ENCODE data around the gene NME1.
"Not testable (repeated sequence)": the region's sequence is repeated elsewhere in the genome, so short reads cannot be mapped to it uniquely, and the experiment has no call there.

DNA sequence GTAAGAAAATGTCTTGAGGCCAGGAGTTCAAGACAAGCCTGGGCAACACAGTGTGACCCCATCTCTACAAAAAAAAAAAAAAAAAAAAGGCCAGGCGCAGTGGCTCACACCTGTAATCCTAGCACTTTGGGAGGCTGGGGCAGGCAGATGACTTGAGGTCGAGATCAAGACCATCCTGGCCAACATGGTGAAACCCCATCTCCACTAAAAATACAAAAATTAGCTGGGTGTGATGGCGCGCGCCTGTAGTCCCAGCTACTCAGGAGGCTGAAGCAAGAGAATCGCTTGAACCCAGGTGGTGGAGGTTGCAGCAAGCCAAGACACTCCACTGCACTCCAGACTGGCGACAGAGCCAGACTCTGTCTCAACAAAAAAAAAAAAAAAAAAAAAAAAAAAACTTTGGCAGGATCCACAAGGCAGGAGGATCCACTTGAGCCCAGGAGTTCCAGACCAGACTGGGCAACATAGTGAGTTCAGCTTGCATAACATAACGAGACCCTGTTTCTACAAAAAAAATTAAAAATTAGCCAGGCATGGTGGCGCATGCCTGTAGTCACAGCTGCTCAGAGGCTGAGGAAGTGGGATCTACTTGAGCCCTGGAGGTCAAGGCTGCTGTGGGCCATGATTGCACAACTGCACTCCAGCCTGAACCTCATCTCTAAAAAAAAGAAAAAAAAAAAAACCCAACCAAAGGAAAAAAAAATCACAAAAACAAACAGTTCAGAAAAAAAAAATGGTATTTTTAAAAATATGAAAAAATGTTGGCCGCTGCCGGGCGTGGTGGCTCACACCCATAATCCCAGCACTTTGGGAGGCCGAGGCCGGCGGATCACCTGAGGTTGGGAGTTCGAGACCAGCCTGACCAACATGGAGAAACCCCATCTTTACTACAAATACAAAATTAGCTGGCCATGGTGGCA, 40.8 kb upstream of the NME1 start:
- not testable (repeated sequence) for TF ChIP-seq POLR2AphosphoS5 (IDR thresholded peaks at IDR 0.05; ENCODE audit: borderline replicate concordance, low read depth, low read length); EZH2 (IDR thresholded peaks at IDR 0.05)
